HUES48 (cell line): ENCODE data around the gene SBDS.
A peak's percentile ranks its signal among the peaks of the same experiment; 100 is the strongest.
"Not testable (repeated sequence)": the region's sequence is repeated elsewhere in the genome, so short reads cannot be mapped to it uniquely, and the experiment has no call there.

Experiments
- H3K27ac ChIP-seq: one replicate; pipeline ENCODE4 v1.7.0; 2013; ENCODE audit warnings: low read depth, low read length, inconsistent platforms
- H3K27me3 ChIP-seq: 2 replicates; pipeline ENCODE4 v1.6.1; 2013; ENCODE audit warnings: mild to moderate bottlenecking, low read length; ENCODE audit not compliant: control insufficient read depth, insufficient read depth
- H3K36me3 ChIP-seq: 2 replicates; pipeline ENCODE4 v1.6.1; 2013; ENCODE audit warnings: low read length; ENCODE audit not compliant: control insufficient read depth, insufficient read depth
- H3K4me1 ChIP-seq: 2 replicates; pipeline ENCODE4 v1.6.1; 2013; ENCODE audit warnings: mild to moderate bottlenecking, low read length; ENCODE audit not compliant: control insufficient read depth, insufficient read depth
- H3K4me3 ChIP-seq: 2 replicates; pipeline ENCODE4 v1.5.1; 2013; ENCODE audit warnings: mild to moderate bottlenecking, low read depth, low read length
- H3K9ac ChIP-seq: 2 replicates; pipeline ENCODE4 v1.6.1; 2013; ENCODE audit warnings: mild to moderate bottlenecking, low read depth, low read length, moderate library complexity
- H3K9me3 ChIP-seq: 2 replicates; pipeline ENCODE4 v1.6.1; 2013; ENCODE audit warnings: low read length; ENCODE audit not compliant: control insufficient read depth, insufficient read depth

SBDS gene

DNA sequence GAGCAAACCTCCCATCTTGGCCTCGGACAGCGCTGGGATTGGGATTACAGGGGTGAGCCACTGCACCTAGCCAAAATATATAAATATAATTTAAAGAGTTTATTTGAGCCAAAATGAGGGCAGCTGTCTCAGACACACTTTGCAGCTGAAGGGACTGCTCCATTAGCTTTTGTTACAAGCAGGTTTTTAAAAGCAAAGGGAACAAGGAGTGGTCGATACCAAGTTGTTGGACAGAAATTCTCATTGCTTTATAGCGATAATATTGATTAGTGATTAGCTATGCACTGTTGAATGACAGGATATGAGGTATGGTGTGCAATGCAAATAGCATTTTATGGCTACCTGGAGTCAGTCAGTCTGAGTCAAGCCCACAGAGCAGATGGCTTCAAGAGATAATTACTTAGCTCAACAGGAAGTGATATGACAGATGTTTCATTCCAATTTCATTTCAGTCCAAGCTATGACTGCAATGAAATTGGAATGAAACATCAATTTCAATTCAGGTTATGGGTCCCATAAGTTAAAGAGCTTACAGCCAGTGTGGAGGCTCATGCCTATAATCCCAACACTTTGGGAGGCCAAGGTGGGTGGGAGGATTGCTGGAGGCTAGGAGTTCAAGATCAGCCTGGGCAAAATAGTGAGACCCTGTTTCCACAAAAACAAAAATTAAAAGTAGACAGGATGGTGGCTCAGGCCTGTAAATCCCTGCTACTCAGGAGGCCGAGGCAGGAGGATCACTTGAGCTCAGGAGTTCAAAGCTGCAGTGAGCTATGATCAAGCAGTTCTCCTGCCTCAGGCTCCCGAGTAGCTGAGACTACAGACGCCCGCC is 24.4 kb upstream of the SBDS start:
- no peak overlapping the region for H3K27ac ChIP-seq
- H3K4me1 ChIP-seq, result no peaks in the 10 kb centered on the region
- peaks cover 49% of the 10 kb centered on the region for H3K36me3 ChIP-seq
- no peak overlapping the region for H3K4me3 ChIP-seq
- no peaks in the 10 kb centered on the region for H3K27me3 ChIP-seq
- no peak overlapping the region for H3K9ac ChIP-seq
- no peaks in the 10 kb centered on the region for H3K9me3 ChIP-seq

- H3K27me3 ChIP-seq, result no peaks in the 10 kb centered on the region
- H3K4me1 ChIP-seq, result no peaks in the 10 kb centered on the region
- no peak overlapping the region for H3K9ac ChIP-seq
- no peaks in the 10 kb centered on the region for H3K9me3 ChIP-seq
- H3K4me3 ChIP-seq, result no peak overlapping the region
- H3K27ac ChIP-seq, result no peak overlapping the region
- H3K36me3 ChIP-seq, result peaks cover 57% of the 10 kb centered on the region
Observed at GRCh38 chr7:67018940-67019339, 23.6 kb upstream of the SBDS start.

- H3K27ac ChIP-seq, H3K9ac ChIP-seq, H3K27me3 ChIP-seq, H3K4me1 ChIP-seq, H3K4me3 ChIP-seq, H3K9me3 ChIP-seq: not testable (repeated sequence)
- peaks cover 62% of the 10 kb centered on the region for H3K36me3 ChIP-seq
Observed at GRCh38 chr7:67017971-67018370, 22.6 kb upstream of the SBDS start.

- H3K27ac ChIP-seq, H3K27me3 ChIP-seq, H3K9me3 ChIP-seq, H3K4me1 ChIP-seq, H3K4me3 ChIP-seq, H3K9ac ChIP-seq: not testable (repeated sequence)
- peaks cover 40% of the 10 kb centered on the region for H3K36me3 ChIP-seq
Observed at GRCh38 chr7:67014076-67014622, 18.8 kb upstream of the SBDS start.

GRCh38 chr7:67009677-67010076 is 14.3 kb upstream of the SBDS start:
- peaks cover 47% of the 10 kb centered on the region for H3K36me3 ChIP-seq
- H3K4me3 ChIP-seq, H3K9me3 ChIP-seq, H3K27ac ChIP-seq, H3K4me1 ChIP-seq, H3K9ac ChIP-seq, H3K27me3 ChIP-seq: not testable (repeated sequence)

DNA sequence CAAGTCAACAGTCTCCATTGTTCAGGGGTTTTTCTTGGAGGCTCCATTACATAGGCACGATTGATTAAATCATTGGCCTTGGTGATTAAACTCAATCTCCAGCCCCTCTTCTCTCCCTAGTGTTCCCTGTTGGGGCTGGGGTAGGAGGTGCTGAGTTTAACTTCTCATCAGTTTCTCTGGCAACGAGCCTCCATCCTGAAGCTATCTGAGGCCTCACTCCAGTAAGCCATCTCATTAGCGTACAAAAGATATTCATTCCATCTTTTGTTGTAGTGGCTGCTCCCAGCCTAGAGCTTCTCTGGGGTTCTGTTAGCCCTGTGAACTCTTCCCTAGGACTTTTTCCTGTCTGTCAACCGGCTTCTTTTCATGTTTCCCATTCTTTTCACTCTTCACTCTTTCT is 12.9 kb upstream of the SBDS start:
- no peaks in the 10 kb centered on the region for H3K27me3 ChIP-seq
- H3K36me3 ChIP-seq, result peaks cover 37% of the 10 kb centered on the region
- H3K4me1 ChIP-seq, result no peaks in the 10 kb centered on the region; the same call in 1 of the 2 replicates
- no peak overlapping the region for H3K27ac ChIP-seq
- no peak overlapping the region for H3K4me3 ChIP-seq
- no peak overlapping the region for H3K9ac ChIP-seq
- H3K9me3 ChIP-seq, result no peaks in the 10 kb centered on the region

- no peaks in the 10 kb centered on the region for H3K27me3 ChIP-seq
- H3K4me1 ChIP-seq, result no peaks in the 10 kb centered on the region; the same call in 1 of the 2 replicates
- H3K9me3 ChIP-seq, result no peaks in the 10 kb centered on the region
- H3K9ac ChIP-seq, result no peak overlapping the region
- H3K27ac ChIP-seq, result no peak overlapping the region
- H3K4me3 ChIP-seq, result no peak overlapping the region
- H3K36me3 ChIP-seq, result peaks cover 32% of the 10 kb centered on the region
Observed at GRCh38 chr7:67006965-67007364, 11.6 kb upstream of the SBDS start.

- not testable (repeated sequence) for H3K9me3 ChIP-seq, H3K27me3 ChIP-seq, H3K4me1 ChIP-seq, H3K9ac ChIP-seq, H3K27ac ChIP-seq, H3K4me3 ChIP-seq
- H3K36me3 ChIP-seq, result peaks cover 25% of the 10 kb centered on the region
Observed at GRCh38 chr7:67004145-67004544, 8.8 kb upstream of the SBDS start.

DNA sequence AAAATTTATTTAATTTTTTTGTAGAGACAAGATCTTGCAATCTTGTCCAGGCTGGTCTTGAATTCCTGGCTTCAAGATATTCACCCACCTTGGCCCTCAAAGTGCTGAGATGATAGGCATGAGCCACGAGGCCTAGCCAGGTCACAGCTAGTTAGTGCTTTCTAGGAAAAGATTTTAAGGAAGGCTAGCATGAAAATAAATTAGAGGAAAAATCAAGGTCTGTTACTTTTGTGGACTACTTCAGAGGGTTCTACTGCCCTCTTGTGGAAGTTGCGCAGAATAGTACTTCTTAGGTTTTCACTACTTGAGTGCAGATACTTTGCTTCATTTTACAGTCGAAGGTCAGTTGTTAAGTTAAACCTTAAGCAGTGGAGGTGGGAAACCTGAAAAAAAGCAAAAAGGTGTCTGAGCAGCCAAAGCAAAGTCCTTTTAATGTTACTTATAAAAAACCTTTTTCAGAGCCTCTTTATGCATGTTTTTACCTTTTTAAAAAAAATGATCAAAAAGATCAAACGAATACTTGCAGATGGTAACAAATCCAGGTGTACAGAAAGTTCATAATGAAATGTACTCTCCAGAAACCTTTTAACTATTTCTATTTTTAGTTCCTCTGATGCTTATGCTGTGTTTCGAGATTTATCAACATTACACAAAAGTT is 5.3 kb upstream of the SBDS start:
- not testable (repeated sequence) for H3K4me1 ChIP-seq, H3K4me3 ChIP-seq, H3K36me3 ChIP-seq, H3K27ac ChIP-seq, H3K27me3 ChIP-seq, H3K9ac ChIP-seq, H3K9me3 ChIP-seq

DNA sequence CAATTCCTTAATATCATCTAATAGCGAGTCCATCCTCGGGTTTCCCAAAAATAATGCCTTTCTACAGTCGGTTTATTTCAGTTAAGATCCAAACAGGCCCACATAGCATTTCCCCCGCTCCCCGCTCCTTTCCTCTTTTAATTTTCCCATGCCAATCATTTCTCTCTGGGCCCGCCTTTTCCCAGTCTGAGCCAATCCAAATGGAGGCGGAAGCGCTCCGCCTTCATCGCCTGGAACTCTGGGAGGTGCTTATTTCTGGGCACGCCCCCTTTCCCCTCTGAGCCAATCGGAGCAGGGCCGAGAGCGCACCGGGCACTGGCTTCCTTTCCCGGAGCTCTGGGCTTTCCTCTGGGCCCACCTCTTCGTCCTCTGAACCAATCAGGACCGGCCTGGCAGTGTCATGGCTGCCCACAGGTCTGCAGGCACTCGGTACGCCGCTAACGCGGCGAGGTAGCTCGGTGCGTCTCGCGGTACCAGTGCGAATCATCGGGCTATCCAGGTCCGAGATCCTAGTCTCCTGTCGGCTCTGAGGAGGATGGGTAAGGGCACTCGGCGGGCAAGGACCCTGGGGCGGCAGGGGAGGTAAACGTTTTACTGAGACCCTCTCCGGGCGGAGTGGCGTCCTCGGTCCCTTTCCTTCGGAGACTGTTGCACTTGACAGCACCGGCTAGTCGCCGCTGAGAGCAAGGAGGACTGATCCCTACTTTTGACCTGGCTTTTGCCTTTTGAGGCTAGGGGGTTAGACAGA is 1.2 kb upstream of the SBDS start, which contains the start of gene TYW1:
TSS of gene TYW1 (plus strand) at position 390 of the 748 bp plus-strand sequence. CDS start at position 536, 146 bp downstream.
- H3K4me1 ChIP-seq, H3K27me3 ChIP-seq, H3K9me3 ChIP-seq: not testable (repeated sequence)
- peaks cover 24% of the 10 kb centered on the region for H3K36me3 ChIP-seq
- peak within 1 kb of the TSS; percentile 83 for H3K27ac ChIP-seq
- peak within 1 kb of the TSS; percentile 97 for H3K4me3 ChIP-seq
- peak within 1 kb of the TSS; percentile 75 for H3K9ac ChIP-seq

- peak overlapping the region; percentile 85 for H3K4me3 ChIP-seq
- peak overlapping the region; percentile 94 for H3K27ac ChIP-seq
- H3K9me3 ChIP-seq, H3K27me3 ChIP-seq, H3K4me1 ChIP-seq: not testable (repeated sequence)
- H3K36me3 ChIP-seq, result peaks cover 30% of the 10 kb centered on the region
- H3K9ac ChIP-seq, result peak overlapping the region; percentile 84
Observed at GRCh38 chr7:66994691-66995049, 716 bp downstream of the SBDS start.
